Measurements from ENCODE around the gene BRD3.

Gene BRD3

GRCh38 chr9:134057307-134057657 lies 10.5 kb downstream of the BRD3 start:
- Mint-ChIP-seq H3K27me3 (ENCODE audit: low read depth) (no peaks in the 10 kb centered on the region), H3K4me3 (no peak overlapping the region), H3K4me1 (peaks cover 45% of the 10 kb centered on the region), H3K36me3 (ENCODE audit: low read depth) (no peaks in the 10 kb centered on the region), H3K27ac (peak overlapping the region in 1 of 3 experiments; percentile 45), H3K9me3 (no peaks in the 10 kb centered on the region)
- no peak for TF ChIP-seq CTCF (IDR thresholded peaks at IDR 0.05; ENCODE audit: unreplicated experiment in 3 of 3)

- no peak for TF ChIP-seq CTCF (IDR thresholded peaks at IDR 0.05; ENCODE audit: unreplicated experiment in 3 of 3)
- Mint-ChIP-seq H3K4me1 (peaks cover 44% of the 10 kb centered on the region), H3K36me3 (ENCODE audit: low read depth) (peaks cover under 1% of the 10 kb centered on the region), H3K9me3 (no peaks in the 10 kb centered on the region), H3K27me3 (ENCODE audit: low read depth) (no peaks in the 10 kb centered on the region), H3K27ac (peak overlapping the region; percentile 44 to 66 (median 45)), H3K4me3 (peak overlapping the region in 1 of 3 experiments; percentile 50)
Observed at GRCh38 chr9:134056483-134057306, 11.1 kb downstream of the BRD3 start.

- Mint-ChIP-seq H3K4me1 (peaks cover 44% of the 10 kb centered on the region), H3K4me3 (no peak overlapping the region), H3K9me3 (no peaks in the 10 kb centered on the region), H3K27me3 (ENCODE audit: low read depth) (no peaks in the 10 kb centered on the region), H3K36me3 (ENCODE audit: low read depth) (peaks cover 8% of the 10 kb centered on the region), H3K27ac (peak overlapping the region in 2 of 3 experiments; percentile 44 to 66)
- TF ChIP-seq CTCF (IDR thresholded peaks at IDR 0.05; ENCODE audit: unreplicated experiment in 3 of 3) = no peak
Observed at GRCh38 chr9:134055981-134056461, 11.8 kb downstream of the BRD3 start.

GRCh38 chr9:134054891-134055811 lies 12.7 kb downstream of the BRD3 start:
- peaks cover 38% of the 10 kb centered on the region for H3K4me1 Mint-ChIP-seq
- no peaks in the 10 kb centered on the region for H3K9me3 Mint-ChIP-seq
- no peaks in the 10 kb centered on the region for H3K27me3 Mint-ChIP-seq (ENCODE audit: low read depth)
- H3K4me3 Mint-ChIP-seq = no peak overlapping the region
- no peak for TF ChIP-seq CTCF (IDR thresholded peaks at IDR 0.05; ENCODE audit: unreplicated experiment in 3 of 3)
- peaks cover 9% of the 10 kb centered on the region for H3K36me3 Mint-ChIP-seq (ENCODE audit: low read depth)
- peak overlapping the region in 1 of 3 experiments; percentile 44 for H3K27ac Mint-ChIP-seq

- peaks cover 33% of the 10 kb centered on the region for H3K4me1 Mint-ChIP-seq
- no peaks in the 10 kb centered on the region for H3K27me3 Mint-ChIP-seq (ENCODE audit: low read depth)
- no peaks in the 10 kb centered on the region for H3K9me3 Mint-ChIP-seq
- H3K27ac Mint-ChIP-seq = peak overlapping the region in 1 of 3 experiments; percentile 69
- TF ChIP-seq CTCF (IDR thresholded peaks at IDR 0.05; ENCODE audit: unreplicated experiment in 3 of 3) = no peak
- H3K36me3 Mint-ChIP-seq (ENCODE audit: low read depth) = peaks cover 9% of the 10 kb centered on the region
- no peak overlapping the region for H3K4me3 Mint-ChIP-seq
Observed at GRCh38 chr9:134053941-134054761, 13.7 kb downstream of the BRD3 start.

Measured in nephron (organoid).